HG02981 (cell line): ENCODE results near the gene HID1.

Source experiments
- ATAC-seq: cut with Tn5 transposase; IDR thresholded peaks from one replicate; pipeline ENCODE4 v1.9.1; 2021; ENCODE audit warnings: mild to moderate bottlenecking, moderate library complexity; ENCODE audit not compliant: unreplicated experiment

Gene HID1

GRCh38 chr17:74901353-74902135 is 71.0 kb downstream of the HID1 start:
- no peak for ATAC-seq
